Lung (tissue), 12 donors: ENCODE measurements around the gene HNRNPH2. TPM values are rescaled to one million over a fixed set of nuclear protein-coding genes. Genes with fewer than 3 reads are reported as not detected.

Experiments used
- ATAC-seq: fragments of 200-7000 bp; cut with Tn5 transposase; one replicate; pipeline ENCODE4 v1.9.1; 2020; ENCODE audit warnings: moderate number of reproducible peaks; ENCODE audit not compliant: insufficient read depth, low FRiP score
- DNase-seq, 3 donors: peaks; one replicate each; pipeline ENCODE4 v3.0.0-alpha.2; 2013 to 2017
- H3K27ac ChIP-seq, 2 donors: one replicate each; pipeline ENCODE4 v1.5.1; 2013; ENCODE audit warnings: mild to moderate bottlenecking in 2 of 2, moderate library complexity in 2 of 2, control low read depth in 1 of 2, inconsistent platforms in 1 of 2, low read depth in 1 of 2, low read length in 1 of 2
- H3K27me3 ChIP-seq, 3 donors: one replicate each; pipeline ENCODE4 v1.5.1; 2013; ENCODE audit warnings: low read length in 2 of 3; ENCODE audit not compliant: control insufficient read depth in 3 of 3, insufficient read depth in 3 of 3
- H3K36me3 ChIP-seq, 4 donors: one replicate each; pipeline ENCODE4 v1.5.1; 2013; ENCODE audit warnings: low read length in 4 of 4, mild to moderate bottlenecking in 1 of 4, moderate library complexity in 1 of 4; ENCODE audit not compliant: control insufficient read depth in 4 of 4, insufficient read depth in 4 of 4
- H3K4me1 ChIP-seq, 5 donors: one replicate each; pipeline ENCODE4 v1.5.1; 2013; ENCODE audit warnings: low read length in 5 of 5, mild to moderate bottlenecking in 2 of 5, moderate library complexity in 1 of 5; ENCODE audit not compliant: control insufficient read depth in 5 of 5, insufficient read depth in 5 of 5
- H3K4me3 ChIP-seq: one replicate; pipeline ENCODE4 v1.5.1; 2013; ENCODE audit warnings: mild to moderate bottlenecking, control low read depth, moderate library complexity
- H3K9ac ChIP-seq, 2 donors: one replicate each; pipeline ENCODE4 v1.5.1; 2013; ENCODE audit warnings: low read length in 2 of 2, control low read depth in 1 of 2; ENCODE audit not compliant: insufficient read depth in 1 of 2
- H3K9me3 ChIP-seq, 4 donors: one replicate each; pipeline ENCODE4 v1.5.1; 2013; ENCODE audit warnings: low read length in 3 of 4, mild to moderate bottlenecking in 1 of 4, moderate library complexity in 1 of 4; ENCODE audit not compliant: control insufficient read depth in 4 of 4, insufficient read depth in 3 of 4
- CTCF ChIP-seq: IDR thresholded peaks from 2 replicates; pipeline ENCODE4 v1.5.1; 2012; ENCODE audit warnings: mild to moderate bottlenecking; ENCODE audit errors: control extremely low read depth, extremely low read depth
- WGBS, 2 donors: extraction: QIAGEN DNeasy Blood & Tissue Kit; methylation state at CpG; one replicate each; pipeline ENCODE4 v1.1.7; 2013; 5-methylcytosine and 5-hydroxymethylcytosine counted together
- polyA plus RNA-seq, 2 donors: library from polyadenylated mRNA; stranded (reverse); fragments of 200-250 nt; gene quantifications; one replicate each; pipeline ENCODE4 v1.2.1, GENCODE V29; 2013
- total RNA-seq, 2 donors: library from RNA; depleted of rRNA in 1 of 2; stranded (reverse); fragments of >200 nt in 1 of 2; gene quantifications; one replicate each; pipeline ENCODE4 v1.2.1, GENCODE V29; 2014 to 2021
- donor health status: control.
- donor health status: control.
- donor health status: Bipolar disorder and iron deficiency.
- donor health status: healthy.
- donor health status: DM: yes; HTN: yes; CAD: no.

Gene HNRNPH2
- total and polyA plus RNA-seq, 4 donors, result 38.0 to 102 (median 72.7) TPM

GRCh38 chrX:101362116-101362515, 45.9 kb upstream of the HNRNPH2 start:
- H3K27me3 ChIP-seq, result peaks cover 0 to 14% (median 6%) of the 10 kb centered on the region in 3 donors

GRCh38 chrX:101362757-101363156, 45.3 kb upstream of the HNRNPH2 start:
- no peaks in the 10 kb centered on the region for H3K36me3 ChIP-seq
- ATAC-seq, result no peak
- peaks cover 0 to 14% (median 6%) of the 10 kb centered on the region in 3 donors for H3K27me3 ChIP-seq
- H3K27ac ChIP-seq, result no peak overlapping the region
- no peak for TF ChIP-seq CTCF
- no peaks in the 10 kb centered on the region for H3K4me1 ChIP-seq
- no peak overlapping the region for H3K4me3 ChIP-seq
- peaks cover 0 to 4% (median 0%) of the 10 kb centered on the region in 4 donors for H3K9me3 ChIP-seq
- DNase-seq, result no peak
- no peak overlapping the region for H3K9ac ChIP-seq

More at GRCh38 chrX:101362116-101362515, 45.9 kb upstream of the HNRNPH2 start:
- ATAC-seq (no peak), DNase-seq (no peak)
- H3K9ac ChIP-seq, result no peak overlapping the region
- 71 to 90% methylated on average over 3 of the region's 3 CpGs for WGBS, 2 donors
- no peak for TF ChIP-seq CTCF
- no peak overlapping the region for H3K27ac ChIP-seq
- no peak overlapping the region for H3K4me3 ChIP-seq
- H3K36me3 ChIP-seq, result no peaks in the 10 kb centered on the region
- no peaks in the 10 kb centered on the region for H3K4me1 ChIP-seq
- peaks cover 0 to 4% (median 0%) of the 10 kb centered on the region in 4 donors for H3K9me3 ChIP-seq

GRCh38 chrX:101365301-101365795, 42.7 kb upstream of the HNRNPH2 start:
- no peak for TF ChIP-seq CTCF
- no peaks in the 10 kb centered on the region for H3K4me1 ChIP-seq
- no peak for ATAC-seq
- peaks cover 0 to 2% (median 0%) of the 10 kb centered on the region in 4 donors for H3K9me3 ChIP-seq
- DNase-seq, result no peak
- no peaks in the 10 kb centered on the region for H3K36me3 ChIP-seq
- no peak overlapping the region for H3K4me3 ChIP-seq
- WGBS, 2 donors, result 83 to 85% methylated on average over 1 of the region's 1 CpG
- H3K27ac ChIP-seq, result no peak overlapping the region
- peaks cover 0 to 10% (median 5%) of the 10 kb centered on the region in 3 donors for H3K27me3 ChIP-seq
- no peak overlapping the region for H3K9ac ChIP-seq

GRCh38 chrX:101368800-101369199, 39.2 kb upstream of the HNRNPH2 start:
- H3K9ac ChIP-seq, result no peak overlapping the region
- peaks cover 0 to 7% (median 7%) of the 10 kb centered on the region in 3 donors for H3K27me3 ChIP-seq
- ATAC-seq, result no peak
- no peak for DNase-seq
- H3K9me3 ChIP-seq, result no peaks in the 10 kb centered on the region
- no peak for TF ChIP-seq CTCF
- no peak overlapping the region for H3K4me3 ChIP-seq
- no peaks in the 10 kb centered on the region for H3K36me3 ChIP-seq
- H3K4me1 ChIP-seq, result no peaks in the 10 kb centered on the region
- no peak overlapping the region for H3K27ac ChIP-seq
